ENCODE measurements around the gene FAM222B.
"Not testable (repeated sequence)": the region's sequence is repeated elsewhere in the genome, so short reads cannot be mapped to it uniquely, and the experiment has no call there.

Gene FAM222B

GRCh38 chr17:28842282-28843012 lies at the start of gene FAM222B:
TSS of gene FAM222B (minus strand) at chr17:28842790. CDS start at chr17:28766667, 76,123 bp downstream.
- in situ Hi-C loops (cut with HindIII; ENCODE audit: low sequenced_read_pairs): no loop called here

- in situ Hi-C loops (cut with HindIII; ENCODE audit: low sequenced_read_pairs): no loop called here
These were observed 49.4 kb upstream of the FAM222B start for GRCh38 chr17:28892024-28892423.

GRCh38 chr17:28891201-28891600 lies 48.6 kb upstream of the FAM222B start:
- in situ Hi-C loops (cut with HindIII; ENCODE audit: low sequenced_read_pairs): no loop called here

- in situ Hi-C loops (cut with HindIII; ENCODE audit: low sequenced_read_pairs): no loop called here
These were observed 47.4 kb upstream of the FAM222B start for GRCh38 chr17:28889996-28890395.

GRCh38 chr17:28888832-28889231 lies 46.2 kb upstream of the FAM222B start:
- in situ Hi-C loops (cut with HindIII; ENCODE audit: low sequenced_read_pairs): no loop called here

GRCh38 chr17:28887871-28888471 lies 45.4 kb upstream of the FAM222B start:
- in situ Hi-C loops (cut with HindIII; ENCODE audit: low sequenced_read_pairs): no loop called here

GRCh38 chr17:28885951-28886350 lies 43.4 kb upstream of the FAM222B start:
- in situ Hi-C loops (cut with HindIII; ENCODE audit: low sequenced_read_pairs): no loop called here

- in situ Hi-C loops (cut with HindIII; ENCODE audit: low sequenced_read_pairs): no loop called here
These were observed 42.8 kb upstream of the FAM222B start for GRCh38 chr17:28885363-28885762.

- in situ Hi-C loops (cut with HindIII; ENCODE audit: low sequenced_read_pairs): no loop called here
These were observed 41.5 kb upstream of the FAM222B start for GRCh38 chr17:28883967-28884702.

- in situ Hi-C loops (cut with HindIII; ENCODE audit: low sequenced_read_pairs): no loop called here
These were observed 39.7 kb upstream of the FAM222B start for GRCh38 chr17:28882154-28882895.

GRCh38 chr17:28881533-28882056 lies 39.0 kb upstream of the FAM222B start:
- in situ Hi-C loops (cut with HindIII; ENCODE audit: low sequenced_read_pairs): no loop called here

- in situ Hi-C loops (cut with HindIII; ENCODE audit: low sequenced_read_pairs): no loop called here
These were observed 38.0 kb upstream of the FAM222B start for GRCh38 chr17:28880572-28880945.

GRCh38 chr17:28879886-28880571 lies 37.4 kb upstream of the FAM222B start:
- in situ Hi-C loops (cut with HindIII; ENCODE audit: low sequenced_read_pairs): no loop called here

- in situ Hi-C loops (cut with HindIII; ENCODE audit: low sequenced_read_pairs): no loop called here
These were observed 36.4 kb upstream of the FAM222B start for GRCh38 chr17:28878981-28879380.

- in situ Hi-C loops (cut with HindIII; ENCODE audit: low sequenced_read_pairs): no loop called here
These were observed 35.7 kb upstream of the FAM222B start for GRCh38 chr17:28878158-28878910.

- in situ Hi-C loops (cut with HindIII; ENCODE audit: low sequenced_read_pairs): not testable (repeated sequence)
These were observed 34.6 kb upstream of the FAM222B start for GRCh38 chr17:28877150-28877711.

- in situ Hi-C loops (cut with HindIII; ENCODE audit: low sequenced_read_pairs): no loop called here
These were observed 33.4 kb upstream of the FAM222B start for GRCh38 chr17:28875848-28876550.

GRCh38 chr17:28874750-28875149 lies 32.2 kb upstream of the FAM222B start:
- in situ Hi-C loops (cut with HindIII; ENCODE audit: low sequenced_read_pairs): no loop called here

- in situ Hi-C loops (cut with HindIII; ENCODE audit: low sequenced_read_pairs): no loop called here
These were observed 31.2 kb upstream of the FAM222B start for GRCh38 chr17:28873839-28874238.
